NCI-H2081 treated with DMSO at 0.1 percent for 48 hours (cell line): ENCODE results near the gene THADA.
"Not testable (repeated sequence)": the region's sequence is repeated elsewhere in the genome, so short reads cannot be mapped to it uniquely, and the experiment has no call there.

Source experiments
- DNase-seq: peaks from one replicate; lab custom pipeline; 2025; lab: John Stamatoyannopoulos, UW

THADA gene

DNA sequence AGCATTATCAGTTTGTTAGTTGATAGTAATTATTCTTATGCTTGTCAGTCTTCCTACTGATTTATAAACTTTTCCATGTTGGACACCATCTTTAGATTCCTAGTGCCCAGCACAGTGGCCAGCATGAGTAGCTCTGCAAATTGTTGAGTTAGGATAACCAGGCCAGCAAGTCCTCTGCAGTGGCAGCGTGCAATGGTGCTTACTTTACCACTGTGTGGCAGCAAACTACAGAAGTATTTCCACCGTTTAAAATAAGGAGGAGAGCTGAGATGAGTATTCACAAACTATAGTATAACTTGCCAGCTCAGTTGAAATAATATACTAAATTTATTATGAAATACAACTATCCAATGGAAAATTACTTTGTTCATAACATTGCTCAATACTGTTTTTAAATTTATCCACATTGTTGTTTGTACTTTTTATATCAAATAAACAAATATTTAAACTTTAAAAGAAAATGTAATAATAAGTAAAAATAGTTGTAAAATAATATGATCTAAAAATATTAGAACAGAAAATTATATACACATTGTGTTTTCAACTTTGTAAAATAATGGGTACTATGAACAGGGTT, 9.3 kb upstream of the THADA start:
- DNase-seq, result no peak

DNA sequence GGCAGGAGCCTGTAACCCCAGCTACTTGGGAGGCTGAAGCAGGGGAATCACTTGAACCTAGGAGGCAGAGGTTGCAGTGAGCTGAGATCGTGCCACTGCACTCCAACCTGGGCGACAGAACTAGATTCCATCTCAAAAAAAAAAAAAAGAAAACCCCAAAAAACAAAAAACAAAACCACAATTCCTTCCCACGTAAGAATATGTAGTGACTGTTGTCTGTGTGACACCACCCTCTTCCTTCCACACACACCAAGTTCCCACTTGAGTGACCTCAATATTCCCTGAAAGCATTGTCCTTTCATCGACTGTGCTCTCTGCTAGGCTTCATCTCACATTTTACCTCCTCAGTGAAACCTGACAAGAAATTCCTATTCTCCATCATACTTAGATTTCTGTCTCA, 8.8 kb upstream of the THADA start:
- no peak for DNase-seq

DNA sequence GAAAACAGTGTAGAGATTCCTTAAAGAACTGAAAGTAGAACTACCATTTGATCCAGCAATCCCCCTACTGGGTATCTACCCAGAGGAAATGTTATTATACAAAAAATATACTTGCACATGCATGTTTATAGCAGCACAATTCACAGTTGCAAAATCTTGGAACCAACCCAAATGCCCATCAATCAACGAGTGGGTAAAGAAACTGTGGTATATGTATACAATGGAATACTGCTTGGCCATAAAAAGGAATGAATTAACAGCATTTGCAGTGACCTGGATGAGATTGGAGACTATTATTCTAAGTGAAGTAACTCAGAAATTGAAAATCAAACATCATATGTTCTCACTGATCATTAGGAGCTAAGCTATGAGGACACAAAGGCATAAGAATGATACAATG, 4.8 kb upstream of the THADA start:
- not testable (repeated sequence) for DNase-seq

DNA sequence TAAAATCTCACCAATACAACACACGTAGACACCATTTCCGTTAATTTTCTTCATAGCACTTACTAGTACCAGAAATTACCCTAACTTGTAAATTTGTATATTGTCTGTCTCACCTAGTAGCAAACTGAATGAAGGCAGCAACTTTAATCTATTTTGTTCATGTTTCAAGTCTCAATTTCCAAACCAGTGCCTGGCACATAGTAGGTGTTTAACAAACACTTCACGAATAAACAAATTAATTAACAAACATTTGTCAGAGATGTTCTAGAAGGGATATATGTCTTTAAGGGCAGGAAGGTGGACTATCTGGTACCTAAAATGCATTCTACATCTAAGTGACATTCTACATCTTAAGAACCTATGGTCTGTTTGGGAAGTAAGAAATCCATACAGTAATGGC, 963 bp downstream of the THADA start:
- DNase-seq, result no peak

DNA sequence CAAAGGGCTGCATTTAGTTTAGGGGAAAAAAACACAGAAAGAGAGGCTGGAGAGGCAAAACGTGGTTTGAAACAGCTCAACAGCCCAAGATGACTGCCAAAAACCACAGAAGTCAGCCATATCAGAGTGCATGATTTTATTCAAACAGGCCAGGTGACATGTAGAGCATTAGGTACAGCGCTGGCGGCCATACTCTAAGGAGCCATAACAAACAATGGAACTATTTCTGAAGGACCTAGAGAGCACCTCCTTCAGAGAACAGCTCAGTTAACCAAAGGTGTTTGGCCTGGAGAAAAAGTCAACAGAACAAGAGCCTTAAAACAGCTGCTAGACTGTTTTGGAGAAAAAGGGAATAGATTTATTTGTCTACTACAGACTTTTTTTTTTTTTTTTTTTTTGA, 2.6 kb downstream of the THADA start:
- DNase-seq, result no peak

DNA sequence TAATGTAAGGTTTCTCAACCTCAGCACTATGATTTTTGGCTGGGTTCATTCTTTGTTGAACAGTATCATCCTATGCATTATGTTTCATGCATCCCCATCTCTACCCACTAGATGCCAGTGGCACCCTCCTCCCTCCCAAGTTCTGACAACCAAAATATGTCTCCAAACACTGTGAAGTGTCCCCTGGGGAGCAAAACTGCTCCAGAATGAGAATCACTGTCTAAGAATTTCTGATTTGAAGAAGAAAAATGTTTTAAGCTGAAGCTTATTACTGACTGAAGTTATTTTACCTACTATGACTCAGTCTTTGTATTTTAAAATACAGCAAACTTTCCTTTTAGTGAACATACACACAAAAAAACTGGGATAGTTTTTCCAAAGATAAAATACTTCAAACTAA, 3.4 kb downstream of the THADA start:
- no peak for DNase-seq

DNA sequence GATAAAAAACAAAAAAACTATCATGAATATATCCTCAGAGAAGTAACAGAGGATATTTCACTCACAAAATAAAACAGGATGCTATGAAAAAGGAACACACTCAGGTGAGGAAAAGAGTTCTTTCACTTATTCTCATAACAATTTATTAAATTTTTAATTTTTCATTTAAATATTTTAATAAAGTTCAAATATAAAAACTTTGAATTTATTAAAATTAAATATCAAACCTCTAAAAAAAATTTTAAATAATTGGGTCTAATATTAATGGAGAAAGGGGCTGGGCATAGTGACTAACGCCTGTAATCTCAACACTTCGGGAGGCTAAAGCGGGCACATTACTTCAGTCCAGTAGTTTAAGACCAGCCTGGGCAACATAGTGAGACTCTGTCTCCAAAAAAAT, 10.1 kb downstream of the THADA start:
- no peak for DNase-seq

DNA sequence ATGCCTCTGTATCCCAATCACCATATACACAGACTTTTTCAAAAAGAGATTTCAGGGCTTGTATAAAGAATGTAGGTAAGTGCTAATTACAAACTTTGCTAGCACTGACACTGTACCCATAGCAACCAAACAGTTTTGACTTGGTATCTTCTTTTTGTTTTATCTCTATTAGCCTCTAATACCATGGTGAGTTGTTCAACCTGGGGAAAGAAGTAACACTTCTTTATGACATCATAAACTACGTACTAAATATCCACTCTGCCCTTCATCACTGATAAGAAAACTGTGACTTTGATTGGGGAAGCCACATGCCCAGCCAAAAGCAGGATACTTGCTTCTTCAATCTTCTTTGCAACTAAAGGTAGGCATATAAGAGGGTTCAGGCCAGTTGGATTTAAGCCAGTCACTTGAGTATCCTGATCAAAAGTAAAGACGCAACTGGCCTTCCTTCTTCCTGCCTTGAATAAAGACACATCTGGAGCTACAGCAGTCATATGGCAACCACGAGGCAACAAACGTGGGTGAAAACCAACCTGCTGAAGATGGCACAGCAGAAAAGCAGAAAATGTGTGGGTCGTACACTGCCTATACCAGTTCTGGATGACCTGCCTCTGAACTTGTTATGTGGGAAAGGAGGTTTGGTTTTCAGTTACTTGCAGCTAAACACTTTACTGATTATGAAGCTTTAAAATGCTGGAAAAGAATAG, 16.4 kb downstream of the THADA start:
- no peak for DNase-seq

DNA sequence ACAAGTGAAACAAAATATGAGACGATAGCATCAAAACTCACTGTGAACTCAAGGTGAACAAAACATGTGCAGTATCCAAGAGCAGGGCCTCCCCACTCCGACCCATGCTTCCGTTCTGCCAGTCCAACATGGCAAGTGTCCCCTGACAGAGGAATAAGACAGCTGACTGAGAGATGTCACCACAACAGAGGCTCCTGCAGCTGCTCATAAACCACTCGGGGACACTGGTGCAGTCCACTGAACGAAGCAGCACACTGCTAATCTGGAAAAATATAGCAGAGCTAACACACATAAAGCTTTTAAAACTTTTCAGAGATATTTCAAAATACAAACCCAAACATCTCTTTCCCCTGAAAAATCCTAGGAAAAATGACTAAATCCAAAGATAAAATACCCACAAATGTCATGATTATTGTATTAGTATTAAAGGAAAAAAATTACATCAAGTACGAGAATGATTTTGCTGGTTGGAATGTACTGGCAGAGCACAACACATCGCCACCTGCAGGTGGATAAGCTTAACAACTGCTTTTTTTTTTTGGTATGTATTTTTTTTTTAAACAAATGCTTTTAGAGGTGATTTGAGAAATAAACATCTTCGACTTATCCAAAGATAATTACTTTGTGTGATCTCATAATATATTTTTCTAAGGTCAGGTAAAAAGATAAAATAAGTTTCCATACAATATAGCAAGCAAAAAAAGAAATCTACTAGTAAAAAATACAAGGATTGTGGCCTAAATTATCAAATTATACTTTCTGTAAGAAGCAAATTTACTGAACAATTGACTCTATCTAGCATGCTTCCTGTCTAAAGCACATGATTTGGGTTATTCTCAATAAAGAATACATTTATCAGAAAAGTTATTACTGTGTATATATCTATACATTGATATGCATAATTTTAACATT, 18.6 kb downstream of the THADA start:
- DNase-seq, result no peak

DNA sequence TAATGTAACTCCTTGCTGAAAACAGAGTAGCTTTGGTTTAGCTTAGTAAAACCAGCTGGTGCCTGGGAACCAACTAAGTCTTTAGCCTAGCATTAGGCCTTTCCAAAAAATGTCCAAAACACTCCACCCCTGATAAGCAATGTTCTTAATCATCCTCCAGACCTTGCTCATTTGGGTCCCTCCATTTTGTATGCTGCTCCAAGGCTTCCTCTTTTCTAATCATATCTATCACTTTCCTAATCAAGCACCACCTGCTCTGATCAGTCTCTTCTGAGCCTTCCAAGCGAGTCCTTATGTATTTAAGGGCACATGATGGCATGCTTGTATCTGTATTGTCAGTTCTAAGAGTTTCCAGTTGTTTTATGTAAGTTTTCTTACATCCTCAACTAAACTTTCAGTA, 23.6 kb downstream of the THADA start:
- no peak for DNase-seq

DNA sequence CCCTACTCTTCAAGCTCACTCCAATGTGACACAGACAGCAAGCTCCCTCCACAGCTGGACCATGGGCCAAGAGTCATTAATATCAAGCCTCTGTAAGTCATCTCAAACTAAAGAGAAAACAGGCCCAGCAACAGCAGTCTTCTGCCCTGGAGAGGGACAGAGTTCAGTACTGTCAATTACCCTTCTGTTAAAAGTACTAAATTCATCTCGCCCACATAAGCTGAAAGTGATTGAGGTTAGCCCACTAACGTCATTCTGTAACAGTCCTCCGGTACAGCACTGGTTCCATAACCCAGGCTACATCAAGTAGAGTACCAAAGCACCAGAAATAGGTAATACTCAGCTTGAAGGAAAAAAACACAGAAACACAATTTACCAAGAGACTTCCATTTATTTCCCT, 25.9 kb downstream of the THADA start:
- DNase-seq, result no peak

DNA sequence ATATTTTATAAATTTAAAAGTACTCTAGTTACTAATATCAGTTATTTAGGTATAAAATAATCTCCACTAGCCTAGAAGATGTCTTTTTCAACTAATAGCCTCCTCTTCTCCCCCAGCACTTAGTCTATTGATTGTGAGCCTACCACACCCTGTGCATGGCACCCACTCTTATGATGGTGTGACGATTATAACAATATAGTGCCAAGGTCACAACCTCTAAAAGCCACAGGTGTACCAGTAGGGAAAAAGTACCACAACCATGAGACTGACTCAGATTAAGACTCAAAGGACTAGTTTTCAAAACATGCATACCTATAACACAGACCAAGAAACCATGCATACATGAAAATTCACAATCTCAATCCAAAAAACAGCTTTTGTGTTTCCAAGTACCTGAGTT, 27.6 kb downstream of the THADA start:
- DNase-seq, result no peak

DNA sequence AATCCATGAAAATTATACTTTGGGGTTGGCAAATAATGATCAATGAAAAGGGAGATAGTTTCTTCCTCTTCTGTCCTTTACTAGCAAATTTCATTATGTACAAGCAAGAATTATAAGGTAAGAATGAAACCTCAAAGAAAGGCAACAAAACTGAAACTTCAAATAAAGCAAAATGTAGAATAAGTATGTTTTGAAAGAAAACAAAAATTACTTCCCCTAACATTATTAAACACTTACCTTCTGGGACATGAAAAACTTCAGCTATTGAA, 29.4 kb downstream of the THADA start:
- DNase-seq, result no peak

DNA sequence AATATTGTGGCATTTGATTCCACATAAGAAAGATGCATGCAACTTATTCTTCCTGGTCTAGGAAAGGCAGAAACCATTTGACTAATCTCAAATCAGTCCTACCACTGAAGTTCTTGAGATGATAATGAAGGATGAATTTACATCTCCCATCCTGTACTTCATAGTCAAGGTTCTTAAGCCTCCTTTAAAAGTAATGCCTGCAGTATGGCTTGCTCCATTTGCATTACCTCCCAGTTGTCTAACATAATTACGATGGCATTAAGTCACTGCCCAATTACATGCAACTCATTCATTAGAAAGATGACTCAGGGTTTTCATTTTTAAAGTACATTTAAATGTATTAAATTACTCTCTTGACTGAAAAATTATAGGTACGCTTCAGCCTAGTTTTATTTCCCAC, 32.2 kb downstream of the THADA start:
- DNase-seq, result no peak

DNA sequence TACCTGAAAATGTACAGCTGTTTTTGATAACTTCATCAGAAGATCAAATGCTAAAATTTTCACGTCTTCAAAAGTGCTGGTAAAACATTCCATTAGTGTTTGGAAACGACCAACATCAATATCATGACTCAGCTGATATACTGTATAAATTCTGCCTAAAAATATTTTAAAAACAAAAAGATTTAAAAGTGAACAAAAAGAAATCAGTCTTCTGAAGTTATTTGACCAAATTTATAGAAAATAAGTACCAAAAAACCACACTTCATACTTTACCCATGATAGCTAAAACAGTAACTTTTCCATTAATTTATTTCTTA, 35.6 kb downstream of the THADA start:
- no peak for DNase-seq

DNA sequence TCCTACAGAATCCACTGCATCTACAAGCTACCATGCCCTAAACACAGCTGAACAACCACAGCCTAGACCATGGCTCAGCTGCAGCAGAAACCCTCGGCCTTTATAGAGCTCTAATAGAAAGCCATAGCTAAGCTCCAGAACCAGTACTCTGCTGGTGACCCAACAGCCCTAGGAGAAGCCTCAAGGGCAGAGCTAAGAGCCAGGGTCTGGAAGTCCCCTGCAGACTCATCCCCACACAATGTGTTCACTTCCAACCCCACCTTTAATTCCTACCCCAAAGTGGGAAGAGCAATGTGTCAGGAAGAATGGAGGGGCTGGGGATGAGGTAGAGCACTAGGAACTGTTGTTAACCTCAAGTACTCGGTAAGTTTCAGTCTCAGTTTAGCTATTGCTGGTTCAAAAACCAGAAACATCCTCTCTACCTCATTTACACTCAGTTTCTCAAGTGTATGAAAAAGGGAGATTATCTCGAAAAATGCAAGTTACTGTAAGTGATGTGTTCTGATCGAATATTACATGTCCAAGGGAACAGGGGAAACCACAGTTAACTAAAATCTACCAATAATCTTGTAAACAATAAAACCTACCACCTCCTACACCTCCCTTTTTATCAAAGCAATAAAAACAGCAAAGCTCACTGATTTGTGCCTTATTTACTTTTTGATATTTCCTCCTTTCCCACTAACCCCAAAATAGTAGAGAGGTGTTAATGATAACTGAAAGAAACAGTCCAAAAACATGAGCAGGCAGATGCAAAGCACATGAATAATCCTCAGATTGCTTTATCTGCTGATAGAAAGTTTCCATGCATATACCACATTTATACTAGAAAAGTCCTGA, 36.2 kb downstream of the THADA start:
- no peak for DNase-seq

DNA sequence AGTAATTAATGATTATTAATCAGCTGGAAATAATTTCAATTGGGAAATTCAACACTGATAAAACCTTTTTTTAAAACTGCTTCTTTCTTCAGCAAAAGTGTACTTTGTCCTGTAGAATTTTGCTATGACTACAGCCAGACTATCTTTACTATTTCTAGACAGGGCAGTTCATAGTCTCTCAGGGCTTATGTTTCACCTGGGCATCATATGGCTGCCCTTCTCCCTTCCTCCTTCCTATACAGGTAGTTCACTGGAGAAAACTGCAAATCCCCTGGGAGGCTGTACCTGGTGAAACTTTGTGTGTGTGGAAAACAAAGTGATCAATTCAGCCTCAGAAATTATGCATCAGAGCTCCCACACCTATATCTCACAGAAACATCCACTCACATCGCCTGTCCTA, 38.6 kb downstream of the THADA start:
- DNase-seq, result no peak

DNA sequence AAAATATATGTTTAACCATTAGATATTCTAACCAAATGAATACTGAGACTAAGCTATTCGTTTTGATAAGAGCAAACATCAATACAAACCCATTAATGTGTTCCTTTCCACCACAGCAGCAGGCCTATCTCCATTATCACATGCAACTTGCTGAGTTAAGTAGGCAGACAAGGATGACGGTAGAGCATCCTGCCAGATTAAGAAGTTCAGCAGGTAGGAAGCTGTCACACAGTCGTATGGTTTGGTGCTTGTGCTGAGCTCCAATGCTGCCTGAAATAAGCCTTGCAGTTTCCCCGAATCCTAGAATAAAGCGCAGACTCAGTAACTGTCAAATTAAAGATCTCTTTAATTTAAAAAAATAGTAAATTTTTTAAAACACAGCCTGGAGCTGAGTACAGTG, 39.6 kb downstream of the THADA start:
- DNase-seq, result no peak

DNA sequence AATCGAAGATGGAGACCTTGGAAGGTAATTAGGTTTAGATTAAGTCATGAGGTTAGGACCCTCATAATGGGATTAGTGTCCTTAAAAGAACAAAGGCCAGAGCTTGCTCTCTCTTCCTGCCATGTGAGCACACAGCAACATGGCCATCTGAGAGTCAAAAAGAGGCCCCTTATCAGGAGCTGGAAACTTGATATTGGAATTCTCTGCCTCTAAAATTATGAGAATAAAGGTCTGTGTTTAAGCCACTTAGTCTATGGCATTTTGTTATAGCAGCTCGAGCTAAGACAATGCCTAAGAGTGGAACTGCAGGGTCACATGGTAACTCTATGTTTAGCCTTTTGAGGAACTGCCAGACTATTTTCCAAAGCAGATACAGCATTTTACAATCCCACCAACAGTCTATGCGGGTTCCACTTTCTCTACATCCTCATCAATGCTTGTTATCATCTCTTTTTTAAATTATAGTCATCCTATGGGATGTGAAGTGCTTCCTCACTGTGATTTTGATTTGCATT, 42.4 kb downstream of the THADA start:
- no peak for DNase-seq

DNA sequence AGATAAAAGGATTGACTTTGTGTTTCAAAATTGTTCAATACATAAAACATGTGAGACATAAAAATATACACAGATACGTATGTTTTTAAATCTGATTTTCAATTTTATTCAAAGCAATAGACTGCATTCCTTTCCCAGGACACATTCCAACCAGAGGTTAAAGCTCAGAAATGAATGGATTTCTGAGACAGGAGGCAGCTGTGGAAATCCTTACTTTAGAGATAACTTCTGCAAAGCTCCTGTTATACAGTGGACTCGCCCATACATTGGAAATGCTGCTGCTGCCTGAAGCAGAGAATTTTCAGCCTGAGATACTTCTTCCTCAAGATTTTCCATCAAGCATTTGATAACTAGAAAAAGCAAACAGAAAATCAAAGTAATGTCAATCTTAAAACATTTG, 43.8 kb downstream of the THADA start:
- no peak for DNase-seq

DNA sequence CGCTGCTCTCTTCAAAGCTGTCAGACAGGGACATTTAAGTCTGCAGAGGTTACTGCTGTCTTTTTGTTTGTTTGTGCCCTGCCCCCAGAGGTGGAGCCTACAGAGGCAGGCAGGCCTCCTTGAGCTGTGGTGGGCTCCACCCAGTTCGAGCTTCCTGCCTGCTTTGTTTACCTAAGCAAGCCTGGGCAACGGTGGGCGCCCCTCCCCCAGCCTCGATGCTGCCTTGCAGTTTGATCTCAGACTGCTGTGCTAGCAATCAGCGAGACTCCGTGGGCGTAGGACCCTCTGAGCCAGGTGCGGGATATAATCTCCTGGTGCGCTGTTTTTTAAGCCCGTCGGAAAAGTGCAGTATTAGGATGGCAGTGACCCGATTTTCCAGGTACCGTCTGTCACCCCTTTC, 47.5 kb downstream of the THADA start:
- not testable (repeated sequence) for DNase-seq

DNA sequence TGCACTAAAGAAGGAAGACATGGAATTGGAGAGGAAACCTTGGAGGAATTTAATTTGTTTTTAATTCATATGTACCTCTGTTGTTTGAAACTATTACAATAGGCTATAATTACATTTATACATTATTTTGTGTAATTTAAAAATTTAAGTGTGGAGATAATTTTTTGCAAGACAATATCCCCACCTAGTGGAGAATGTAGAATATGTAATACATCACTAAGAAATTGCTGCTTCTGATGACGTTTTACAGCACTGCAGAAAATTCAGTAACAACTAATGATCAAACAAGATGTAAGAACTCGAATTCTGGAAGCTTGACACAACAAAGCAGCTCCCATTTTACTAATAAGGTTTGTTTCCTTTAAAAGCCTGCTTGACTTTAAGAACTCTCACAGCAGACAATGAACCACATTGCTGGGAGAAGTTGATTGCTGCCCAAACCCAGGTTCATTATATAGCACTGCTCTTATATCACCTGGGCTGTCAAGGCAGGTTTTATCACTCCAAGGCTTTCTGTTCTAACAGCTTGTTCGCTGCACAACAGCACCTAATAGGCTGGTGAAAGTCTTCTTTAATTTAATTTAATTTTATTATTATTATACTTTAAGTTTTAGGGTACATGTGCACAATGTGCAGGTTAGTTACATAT, 53.4 kb downstream of the THADA start:
- DNase-seq, result no peak
